ENCODE data around the gene ATOSB. TPM values are rescaled to one million over a fixed set of nuclear protein-coding genes. Genes with fewer than 3 reads are reported as not detected.
A peak's percentile ranks its signal among the peaks of the same experiment; 100 is the strongest.

The ATOSB gene
- total and polyA plus RNA-seq, 2 of the 8 experiments (the other 6 are each of a cell fraction or from before 2014, with no cell fraction given), result 6.9 to 10.4 TPM

DNA sequence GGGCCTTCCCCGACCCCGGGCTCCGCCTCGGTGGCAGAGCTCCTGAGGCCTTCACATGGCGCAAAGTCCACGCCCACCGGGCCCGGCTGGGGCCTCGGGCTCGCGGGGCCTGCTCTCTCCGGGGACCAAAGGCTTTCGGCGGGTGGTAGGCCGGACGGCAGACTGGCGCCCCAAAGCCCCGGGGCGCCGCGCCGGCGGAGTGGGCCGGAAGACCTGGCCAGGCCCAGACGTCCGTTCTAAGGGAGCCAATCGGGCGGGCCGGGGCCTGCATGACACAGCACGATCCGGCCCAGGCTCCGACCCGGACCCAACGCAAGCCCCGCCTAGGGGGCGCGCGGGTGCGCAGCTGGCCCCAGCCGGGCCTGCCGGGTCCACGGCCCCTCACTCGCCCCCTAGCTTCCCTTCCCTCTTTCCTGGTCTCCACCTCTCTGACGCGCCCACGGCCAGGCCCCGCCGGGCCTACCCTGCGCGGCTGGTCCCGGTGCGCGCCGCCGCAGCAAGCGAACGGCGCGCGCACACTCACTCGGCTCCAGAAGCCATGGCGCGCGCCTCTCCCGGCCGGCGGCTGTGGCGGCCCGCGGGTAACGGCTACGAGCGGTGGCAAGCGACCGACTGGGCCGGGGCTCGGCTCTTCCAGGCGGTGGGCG lies 43.7 kb downstream of the ATOSB start (continued):
- TF ChIP-seq, protein P1, sequence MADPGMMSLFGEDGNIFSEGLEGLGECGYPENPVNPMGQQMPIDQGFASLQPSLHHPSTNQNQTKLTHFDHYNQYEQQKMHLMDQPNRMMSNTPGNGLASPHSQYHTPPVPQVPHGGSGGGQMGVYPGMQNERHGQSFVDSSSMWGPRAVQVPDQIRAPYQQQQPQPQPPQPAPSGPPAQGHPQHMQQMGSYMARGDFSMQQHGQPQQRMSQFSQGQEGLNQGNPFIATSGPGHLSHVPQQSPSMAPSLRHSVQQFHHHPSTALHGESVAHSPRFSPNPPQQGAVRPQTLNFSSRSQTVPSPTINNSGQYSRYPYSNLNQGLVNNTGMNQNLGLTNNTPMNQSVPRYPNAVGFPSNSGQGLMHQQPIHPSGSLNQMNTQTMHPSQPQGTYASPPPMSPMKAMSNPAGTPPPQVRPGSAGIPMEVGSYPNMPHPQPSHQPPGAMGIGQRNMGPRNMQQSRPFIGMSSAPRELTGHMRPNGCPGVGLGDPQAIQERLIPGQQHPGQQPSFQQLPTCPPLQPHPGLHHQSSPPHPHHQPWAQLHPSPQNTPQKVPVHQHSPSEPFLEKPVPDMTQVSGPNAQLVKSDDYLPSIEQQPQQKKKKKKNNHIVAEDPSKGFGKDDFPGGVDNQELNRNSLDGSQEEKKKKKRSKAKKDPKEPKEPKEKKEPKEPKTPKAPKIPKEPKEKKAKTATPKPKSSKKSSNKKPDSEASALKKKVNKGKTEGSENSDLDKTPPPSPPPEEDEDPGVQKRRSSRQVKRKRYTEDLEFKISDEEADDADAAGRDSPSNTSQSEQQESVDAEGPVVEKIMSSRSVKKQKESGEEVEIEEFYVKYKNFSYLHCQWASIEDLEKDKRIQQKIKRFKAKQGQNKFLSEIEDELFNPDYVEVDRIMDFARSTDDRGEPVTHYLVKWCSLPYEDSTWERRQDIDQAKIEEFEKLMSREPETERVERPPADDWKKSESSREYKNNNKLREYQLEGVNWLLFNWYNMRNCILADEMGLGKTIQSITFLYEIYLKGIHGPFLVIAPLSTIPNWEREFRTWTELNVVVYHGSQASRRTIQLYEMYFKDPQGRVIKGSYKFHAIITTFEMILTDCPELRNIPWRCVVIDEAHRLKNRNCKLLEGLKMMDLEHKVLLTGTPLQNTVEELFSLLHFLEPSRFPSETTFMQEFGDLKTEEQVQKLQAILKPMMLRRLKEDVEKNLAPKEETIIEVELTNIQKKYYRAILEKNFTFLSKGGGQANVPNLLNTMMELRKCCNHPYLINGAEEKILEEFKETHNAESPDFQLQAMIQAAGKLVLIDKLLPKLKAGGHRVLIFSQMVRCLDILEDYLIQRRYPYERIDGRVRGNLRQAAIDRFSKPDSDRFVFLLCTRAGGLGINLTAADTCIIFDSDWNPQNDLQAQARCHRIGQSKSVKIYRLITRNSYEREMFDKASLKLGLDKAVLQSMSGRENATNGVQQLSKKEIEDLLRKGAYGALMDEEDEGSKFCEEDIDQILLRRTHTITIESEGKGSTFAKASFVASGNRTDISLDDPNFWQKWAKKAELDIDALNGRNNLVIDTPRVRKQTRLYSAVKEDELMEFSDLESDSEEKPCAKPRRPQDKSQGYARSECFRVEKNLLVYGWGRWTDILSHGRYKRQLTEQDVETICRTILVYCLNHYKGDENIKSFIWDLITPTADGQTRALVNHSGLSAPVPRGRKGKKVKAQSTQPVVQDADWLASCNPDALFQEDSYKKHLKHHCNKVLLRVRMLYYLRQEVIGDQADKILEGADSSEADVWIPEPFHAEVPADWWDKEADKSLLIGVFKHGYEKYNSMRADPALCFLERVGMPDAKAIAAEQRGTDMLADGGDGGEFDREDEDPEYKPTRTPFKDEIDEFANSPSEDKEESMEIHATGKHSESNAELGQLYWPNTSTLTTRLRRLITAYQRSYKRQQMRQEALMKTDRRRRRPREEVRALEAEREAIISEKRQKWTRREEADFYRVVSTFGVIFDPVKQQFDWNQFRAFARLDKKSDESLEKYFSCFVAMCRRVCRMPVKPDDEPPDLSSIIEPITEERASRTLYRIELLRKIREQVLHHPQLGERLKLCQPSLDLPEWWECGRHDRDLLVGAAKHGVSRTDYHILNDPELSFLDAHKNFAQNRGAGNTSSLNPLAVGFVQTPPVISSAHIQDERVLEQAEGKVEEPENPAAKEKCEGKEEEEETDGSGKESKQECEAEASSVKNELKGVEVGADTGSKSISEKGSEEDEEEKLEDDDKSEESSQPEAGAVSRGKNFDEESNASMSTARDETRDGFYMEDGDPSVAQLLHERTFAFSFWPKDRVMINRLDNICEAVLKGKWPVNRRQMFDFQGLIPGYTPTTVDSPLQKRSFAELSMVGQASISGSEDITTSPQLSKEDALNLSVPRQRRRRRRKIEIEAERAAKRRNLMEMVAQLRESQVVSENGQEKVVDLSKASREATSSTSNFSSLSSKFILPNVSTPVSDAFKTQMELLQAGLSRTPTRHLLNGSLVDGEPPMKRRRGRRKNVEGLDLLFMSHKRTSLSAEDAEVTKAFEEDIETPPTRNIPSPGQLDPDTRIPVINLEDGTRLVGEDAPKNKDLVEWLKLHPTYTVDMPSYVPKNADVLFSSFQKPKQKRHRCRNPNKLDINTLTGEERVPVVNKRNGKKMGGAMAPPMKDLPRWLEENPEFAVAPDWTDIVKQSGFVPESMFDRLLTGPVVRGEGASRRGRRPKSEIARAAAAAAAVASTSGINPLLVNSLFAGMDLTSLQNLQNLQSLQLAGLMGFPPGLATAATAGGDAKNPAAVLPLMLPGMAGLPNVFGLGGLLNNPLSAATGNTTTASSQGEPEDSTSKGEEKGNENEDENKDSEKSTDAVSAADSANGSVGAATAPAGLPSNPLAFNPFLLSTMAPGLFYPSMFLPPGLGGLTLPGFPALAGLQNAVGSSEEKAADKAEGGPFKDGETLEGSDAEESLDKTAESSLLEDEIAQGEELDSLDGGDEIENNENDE (IDR thresholded peaks at IDR 0.05; ENCODE audit: insufficient replicate concordance, low read length), result no peak
- no peak for TF ChIP-seq RNF2 (IDR thresholded peaks at IDR 0.05; ENCODE audit: borderline replicate concordance, low read depth, low read length, missing control alignments, poor library complexity, severe bottlenecking)
- no peak for TF ChIP-seq TCF12 (IDR thresholded peaks at IDR 0.05; ENCODE audit: low read depth, low read length)
- peak in 1 of 2 experiments; percentile 90; a peak in 1 of 3 replicates for TF ChIP-seq POLR2A (IDR thresholded peaks at IDR 0.05; ENCODE audit: control extremely low read depth in 1 of 2, low read depth in 2 of 2, low read length in 2 of 2)
- TF ChIP-seq, protein P2, sequence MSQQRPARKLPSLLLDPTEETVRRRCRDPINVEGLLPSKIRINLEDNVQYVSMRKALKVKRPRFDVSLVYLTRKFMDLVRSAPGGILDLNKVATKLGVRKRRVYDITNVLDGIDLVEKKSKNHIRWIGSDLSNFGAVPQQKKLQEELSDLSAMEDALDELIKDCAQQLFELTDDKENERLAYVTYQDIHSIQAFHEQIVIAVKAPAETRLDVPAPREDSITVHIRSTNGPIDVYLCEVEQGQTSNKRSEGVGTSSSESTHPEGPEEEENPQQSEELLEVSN (IDR thresholded peaks at IDR 0.05), result no peak
- no peak for TF ChIP-seq KDM4A (IDR thresholded peaks at IDR 0.05; ENCODE audit: low read depth, low read length, severe bottlenecking)
- no peak for TF ChIP-seq CHD1 (IDR thresholded peaks at IDR 0.05; ENCODE audit: low read depth, low read length)
- peak in 1 of 2 experiments; percentile 8; a peak in 1 of 4 replicates for TF ChIP-seq RAD21 (IDR thresholded peaks at IDR 0.05 in 1 of 2, conservative IDR thresholded peaks at IDR 0.05 in 1 of 2; ENCODE audit: low read depth in 2 of 2, low read length in 2 of 2)
- TF ChIP-seq NRF1 (IDR thresholded peaks at IDR 0.05; ENCODE audit: low read depth, low read length), result no peak; the same call in 1 of the 2 replicates

All from H1 (cell line).